Thyroid gland (tissue), 4 donors: ENCODE results near the gene CLEC14A. TPM values are rescaled to one million over a fixed set of nuclear protein-coding genes. Genes with fewer than 3 reads are reported as not detected.

Source experiments
- DNase-seq, 2 donors: peaks; one replicate each; pipeline ENCODE4 v3.0.0-alpha.2; 2019
- H3K27ac ChIP-seq, 3 donors: fragments of 200-600 bp; sonication (generic); 1 replicate in 2 of 3; 2 replicates in 1 of 3; pipeline ENCODE4 v1.5.1; 2016 to 2019; ENCODE audit warnings: mild to moderate bottlenecking in 1 of 3, moderate library complexity in 1 of 3
- H3K27me3 ChIP-seq: fragments of 200-600 bp; sonication (generic); one replicate; pipeline ENCODE4 v1.5.1; 2019
- H3K36me3 ChIP-seq, 2 donors: fragments of 200-600 bp; sonication (generic); one replicate each; pipeline ENCODE4 v1.5.1; 2016 to 2019
- H3K4me1 ChIP-seq, 2 donors: fragments of 200-600 bp; sonication (generic); one replicate each; pipeline ENCODE4 v1.5.1; 2017 to 2019
- H3K4me3 ChIP-seq, 3 donors: fragments of 200-600 bp; sonication (generic); replicated peaks in 1 of 3; 1 replicate in 2 of 3; 2 replicates in 1 of 3; pipeline ENCODE4 v1.5.1; 2016; ENCODE audit warnings: mild to moderate bottlenecking in 1 of 3
- H3K9me3 ChIP-seq: fragments of 200-600 bp; sonication (generic); one replicate; pipeline ENCODE4 v1.5.1; 2017
- CTCF ChIP-seq, 6 experiments: fragments of 200-600 bp in 3 of 6; fragments of 450-650 bp in 3 of 6; sonication (generic) in 3 of 6; IDR thresholded peaks; one replicate each; pipeline ENCODE4 v1.5.1; 2016 to 2019; ENCODE audit warnings: antibody characterized with exemption in 6 of 6, mild to moderate bottlenecking in 2 of 6, inconsistent platforms in 1 of 6, moderate library complexity in 1 of 6
- POLR2A ChIP-seq, 2 donors: fragments of 450-650 bp; IDR thresholded peaks; one replicate each; pipeline ENCODE4 v1.6.1; 2017; ENCODE audit warnings: antibody characterized with exemption in 2 of 2, mild to moderate bottlenecking in 2 of 2, moderate library complexity in 1 of 2
- WGBS, 2 donors: methylation state at CpG; one replicate each; pipeline ENCODE4 v1.1.5; 2017; 5-methylcytosine and 5-hydroxymethylcytosine counted together
- intact Hi-C: fragments of 100-400 bp; cut with DNase I; formaldehyde crosslinking; loops from one replicate; pipeline ENCODE4 v1.15.1; 2023
- total RNA-seq, 4 donors: library from RNA; depleted of rRNA; stranded (reverse); fragments of >200 nt; gene quantifications; one replicate each; pipeline ENCODE4 v1.2.3, GENCODE V29; 2016

Gene CLEC14A
- total RNA-seq, 4 donors from 2014 or later, result 15.5 to 44.5 (median 23.4) TPM

- H3K4me1 ChIP-seq, result peaks cover 12 to 18% of the 10 kb centered on the region in 2 donors
- no peak overlapping the region for H3K4me3 ChIP-seq
- no peak for TF ChIP-seq CTCF (IDR thresholded peaks at IDR 0.05)
- no peak for TF ChIP-seq POLR2A (IDR thresholded peaks at IDR 0.05)
- no peaks in the 10 kb centered on the region for H3K36me3 ChIP-seq
- H3K27ac ChIP-seq, result no peak overlapping the region
- 82 to 86% methylated on average over 2 of the region's 2 CpGs for WGBS, 2 donors
- intact Hi-C loops, result no loop called here
- no peak for DNase-seq
- no peaks in the 10 kb centered on the region for H3K9me3 ChIP-seq
- H3K27me3 ChIP-seq, result no peaks in the 10 kb centered on the region
Measured at GRCh38 chr14:38206689-38207376, 49.1 kb downstream of the CLEC14A start.

- no peaks in the 10 kb centered on the region for H3K9me3 ChIP-seq
- no peak overlapping the region for H3K27ac ChIP-seq
- H3K4me3 ChIP-seq, result no peak overlapping the region
- H3K4me1 ChIP-seq, result peaks cover 12 to 14% of the 10 kb centered on the region in 2 donors
- no peak for DNase-seq
- WGBS, 2 donors, result 88 to 90% methylated on average over 5 of the region's 5 CpGs
- H3K36me3 ChIP-seq, result no peaks in the 10 kb centered on the region
- no peaks in the 10 kb centered on the region for H3K27me3 ChIP-seq
- intact Hi-C loops, result no loop called here
- TF ChIP-seq CTCF (IDR thresholded peaks at IDR 0.05), result no peak
- no peak for TF ChIP-seq POLR2A (IDR thresholded peaks at IDR 0.05)
Measured at GRCh38 chr14:38205949-38206665, 49.8 kb downstream of the CLEC14A start.

GRCh38 chr14:38205119-38205813, 50.6 kb downstream of the CLEC14A start:
- intact Hi-C loops, result no loop called here
- 88 to 90% methylated on average over 5 of the region's 5 CpGs for WGBS, 2 donors
- Histone ChIP-seq H3K9me3 (no peaks in the 10 kb centered on the region), H3K27ac (no peak overlapping the region), H3K27me3 (no peaks in the 10 kb centered on the region), H3K4me3 (no peak overlapping the region), H3K4me1 (peaks cover 11 to 12% of the 10 kb centered on the region in 2 donors), H3K36me3 (no peaks in the 10 kb centered on the region)
- no peak for DNase-seq
- TF ChIP-seq CTCF (IDR thresholded peaks at IDR 0.05) (no peak), POLR2A (IDR thresholded peaks at IDR 0.05) (no peak)

DNA sequence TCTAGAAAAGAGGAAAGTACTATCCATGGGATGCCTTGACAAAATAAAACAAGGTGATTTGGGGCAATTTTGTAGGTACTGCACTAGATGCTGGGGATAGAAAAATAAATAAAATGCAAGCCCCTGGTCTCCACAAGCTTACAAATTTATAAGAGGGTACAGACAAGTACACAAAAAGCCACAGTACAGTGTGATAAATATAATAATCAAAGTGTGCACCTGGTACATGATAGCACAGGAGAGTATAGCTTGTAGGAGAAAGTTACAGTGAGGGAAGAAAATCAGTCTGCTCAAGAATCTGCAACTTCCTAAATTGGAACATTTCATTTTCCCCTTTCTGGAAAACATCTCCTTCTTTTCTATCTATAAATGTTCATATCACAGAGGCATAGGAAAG, 51.2 kb downstream of the CLEC14A start:
- no peaks in the 10 kb centered on the region for H3K9me3 ChIP-seq
- no peaks in the 10 kb centered on the region for H3K36me3 ChIP-seq
- H3K4me3 ChIP-seq, result no peak overlapping the region
- no peaks in the 10 kb centered on the region for H3K27me3 ChIP-seq
- peaks cover 7 to 9% of the 10 kb centered on the region in 2 donors for H3K4me1 ChIP-seq
- no peak for DNase-seq
- no peak for TF ChIP-seq POLR2A (IDR thresholded peaks at IDR 0.05)
- TF ChIP-seq CTCF (IDR thresholded peaks at IDR 0.05), result no peak
- no peak overlapping the region for H3K27ac ChIP-seq
- intact Hi-C loops, result no loop called here

Other genes with a start within 250 kb of the CLEC14A start
- under 1 TPM in 3 of 4 donors, not detected in 1; 0.11 to 0.39 (median 0.13) TPM for gene SSTR1, start 48.2 kb downstream of the CLEC14A start, total RNA-seq